SK-MEL-5 (cell line): ENCODE results near the gene TSEN34. TPM values are rescaled to one million over a fixed set of nuclear protein-coding genes. Genes with fewer than 3 reads are reported as not detected.
"Not testable (repeated sequence)": the region's sequence is repeated elsewhere in the genome, so short reads cannot be mapped to it uniquely, and the experiment has no call there.

Experiments used
- DNase-seq: peaks from one replicate; pipeline ENCODE4 v3.0.0-alpha.2; 2016; ENCODE audit warnings: low read depth, low spot score
- in situ Hi-C: cut with HindIII; loops from 2 replicates; pipeline ENCODE4 v1.10.0; 2016; ENCODE audit warnings: low sequenced_read_pairs, high pct_unique_total_duplicates, low pct_unique_long_range_greater_than_20kb
- total RNA-seq: library from RNA; depleted of rRNA; stranded (reverse); fragments of >200 nt; shearing (Covaris generic); gene quantifications from 2 replicates; pipeline ENCODE4 v1.2.3, GENCODE V29; 2014

Gene TSEN34
- total RNA-seq, 1 experiment from 2014 or later: 49.0 TPM

DNA sequence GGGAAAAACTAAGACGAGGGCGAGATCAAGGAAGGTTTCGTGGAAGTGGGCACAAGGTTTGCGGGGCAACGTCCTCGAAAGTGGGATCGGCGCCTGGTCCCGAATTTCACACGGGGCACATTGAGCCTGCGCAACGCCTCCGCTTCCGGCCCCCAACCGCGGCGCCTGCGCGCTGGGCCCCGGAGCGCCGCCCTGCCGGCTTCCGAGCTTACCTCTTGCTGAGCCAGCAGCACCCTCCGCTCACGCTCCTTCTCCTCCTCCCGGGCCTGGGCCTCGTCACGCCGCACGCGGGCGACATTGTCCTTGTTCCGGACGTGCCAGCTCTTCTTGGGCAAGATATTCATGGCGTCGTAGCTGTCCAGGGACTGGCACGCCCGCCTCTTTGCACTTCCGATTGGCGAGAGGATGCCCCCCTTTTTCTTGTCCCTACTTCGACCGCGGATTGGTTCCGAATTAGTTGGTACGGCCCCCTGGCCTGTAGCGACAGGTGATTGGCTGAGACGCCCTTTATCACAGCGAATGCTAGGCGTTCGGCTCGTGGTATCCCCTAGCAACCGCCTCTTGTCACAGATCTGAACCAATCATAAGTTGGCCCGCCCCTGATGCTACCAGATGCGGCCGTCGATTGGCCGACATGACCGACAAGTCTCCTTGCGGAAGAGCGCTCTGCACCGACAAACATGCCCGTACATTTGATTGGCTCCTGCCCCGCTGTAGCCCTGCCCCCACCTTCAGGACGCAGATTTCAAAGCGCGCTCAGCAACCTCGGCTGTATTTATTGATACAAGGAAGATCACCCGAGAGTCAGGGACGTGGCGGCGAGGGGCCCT, 31.5 kb upstream of the TSEN34 start, which contains the start of gene LENG1:
Gene LENG1 (minus strand): TSS at position 370 of the 830 bp plus-strand sequence. CDS start 26 bp downstream, at position 344.
- DNase-seq: peak; percentile 100
- in situ Hi-C loops: no loop called here

GRCh38 chr19:54160182-54160811, 30.8 kb upstream of the TSEN34 start:
- in situ Hi-C loops: no loop called here

GRCh38 chr19:54160854-54161253, 30.3 kb upstream of the TSEN34 start:
- in situ Hi-C loops: no loop called here
- no peak for DNase-seq

More at GRCh38 chr19:54160182-54160811, 30.8 kb upstream of the TSEN34 start:
- no peak for DNase-seq

DNA sequence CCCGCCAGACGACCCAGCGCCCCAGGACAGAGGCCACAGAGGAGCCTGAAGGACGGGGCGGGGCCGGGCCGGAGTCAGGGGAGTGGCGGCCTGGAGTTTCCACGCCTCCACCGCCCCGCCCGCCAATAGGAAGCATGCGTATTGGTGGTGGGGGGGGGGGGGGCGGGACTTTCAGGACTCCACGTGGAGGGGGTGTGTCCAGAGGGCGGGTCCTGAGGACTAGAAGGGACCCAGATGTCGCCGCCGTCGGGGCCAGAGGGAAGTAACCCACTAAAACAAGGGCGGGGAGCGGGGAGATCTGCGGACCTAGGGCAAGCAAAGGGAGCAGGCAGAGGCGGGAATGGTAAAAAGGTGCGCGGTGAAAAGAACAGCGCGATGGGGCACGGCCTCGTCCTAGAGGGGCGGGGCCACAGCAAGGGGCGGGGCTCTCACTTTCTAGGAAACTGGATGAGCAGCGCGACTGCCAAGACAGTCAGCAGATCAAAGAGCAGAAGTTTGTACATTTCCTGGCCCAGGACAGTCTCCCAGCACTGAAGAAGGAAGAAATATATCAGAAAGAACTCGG, 28.8 kb upstream of the TSEN34 start:
- peak; percentile 57 for DNase-seq
- in situ Hi-C loops: no loop called here

- in situ Hi-C loops: no loop called here
- no peak for DNase-seq
Observed at GRCh38 chr19:54162884-54163283, 28.2 kb upstream of the TSEN34 start.

GRCh38 chr19:54164369-54165068, 26.6 kb upstream of the TSEN34 start:
- in situ Hi-C loops: no loop called here
- peak; percentile 19 for DNase-seq

GRCh38 chr19:54165222-54165621, 25.9 kb upstream of the TSEN34 start:
- in situ Hi-C loops: no loop called here
- DNase-seq: no peak

GRCh38 chr19:54168174-54168917, 22.8 kb upstream of the TSEN34 start:
- in situ Hi-C loops: no loop called here
- DNase-seq: peak; percentile 86

GRCh38 chr19:54169149-54169740, 21.9 kb upstream of the TSEN34 start:
- in situ Hi-C loops: no loop called here

GRCh38 chr19:54171736-54172431, 19.2 kb upstream of the TSEN34 start:
- in situ Hi-C loops, DNase-seq: not testable (repeated sequence)

More at GRCh38 chr19:54169149-54169740, 21.9 kb upstream of the TSEN34 start:
- DNase-seq: no peak

DNA sequence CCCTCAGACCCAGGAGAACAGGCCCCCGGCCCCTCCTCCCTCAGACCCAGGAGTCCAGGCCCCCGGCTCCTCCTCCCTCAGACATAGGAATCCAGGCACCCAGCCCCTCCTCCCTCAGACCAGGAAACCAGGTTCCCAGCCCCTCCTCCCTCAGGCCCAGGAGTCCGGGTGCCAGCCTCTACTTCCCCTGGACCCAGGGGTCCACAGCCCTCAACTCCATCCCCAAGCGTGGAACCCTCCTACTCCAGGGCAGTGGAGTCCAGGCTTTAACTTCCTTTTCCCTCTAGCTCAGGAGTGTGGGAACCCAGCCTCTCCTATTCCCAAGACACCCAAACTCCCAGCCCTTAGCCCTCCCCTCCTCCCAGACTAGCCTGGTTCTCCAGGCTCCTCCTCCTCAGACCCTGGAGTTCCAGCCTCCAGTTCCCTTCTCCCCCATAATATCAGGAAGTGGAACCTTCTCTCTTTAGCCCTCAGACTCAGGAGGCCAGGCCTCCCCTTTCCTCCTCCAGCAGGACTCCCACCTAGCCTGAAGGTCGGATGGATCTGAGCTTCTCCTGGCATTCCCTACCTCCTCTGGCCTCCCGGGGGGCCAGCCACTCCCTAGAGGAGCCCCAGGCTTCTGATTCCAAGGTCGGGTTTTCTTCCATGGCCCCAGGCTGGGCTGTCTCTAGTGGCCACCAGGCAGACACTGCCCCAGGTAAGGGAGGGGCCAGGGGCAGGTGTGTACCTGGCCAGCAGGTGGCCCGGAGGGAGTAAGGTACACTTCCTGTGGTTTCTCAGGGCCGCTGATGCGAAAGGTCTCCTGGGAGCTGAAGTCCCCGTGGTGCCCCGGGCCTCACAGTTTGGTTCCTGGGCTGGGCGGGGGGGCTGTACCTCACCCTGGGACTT, 18.4 kb upstream of the TSEN34 start, which contains the start of gene TMC4:
Gene TMC4 (minus strand): TSS at position 690 of the 888 bp plus-strand sequence. CDS start 43 bp downstream, at position 647.
- DNase-seq: no peak
- in situ Hi-C loops: no loop called here

DNA sequence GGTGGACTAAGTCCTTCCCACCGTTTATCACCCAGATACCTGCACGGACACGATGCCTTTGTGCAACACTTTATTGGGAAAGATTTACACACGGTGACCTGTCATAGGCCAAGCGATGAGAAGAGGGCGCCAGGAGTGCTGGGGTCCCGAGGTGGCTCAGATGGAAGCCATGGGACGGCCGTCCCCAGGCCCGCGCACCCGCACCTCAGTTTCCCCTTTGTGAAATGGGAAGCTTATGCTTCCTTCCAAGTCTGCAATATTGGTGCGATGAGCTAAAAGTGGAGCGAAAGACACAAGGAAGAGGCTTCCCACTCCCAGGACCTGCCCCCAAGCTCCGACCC, 17.8 kb upstream of the TSEN34 start:
- in situ Hi-C loops: no loop called here

DNA sequence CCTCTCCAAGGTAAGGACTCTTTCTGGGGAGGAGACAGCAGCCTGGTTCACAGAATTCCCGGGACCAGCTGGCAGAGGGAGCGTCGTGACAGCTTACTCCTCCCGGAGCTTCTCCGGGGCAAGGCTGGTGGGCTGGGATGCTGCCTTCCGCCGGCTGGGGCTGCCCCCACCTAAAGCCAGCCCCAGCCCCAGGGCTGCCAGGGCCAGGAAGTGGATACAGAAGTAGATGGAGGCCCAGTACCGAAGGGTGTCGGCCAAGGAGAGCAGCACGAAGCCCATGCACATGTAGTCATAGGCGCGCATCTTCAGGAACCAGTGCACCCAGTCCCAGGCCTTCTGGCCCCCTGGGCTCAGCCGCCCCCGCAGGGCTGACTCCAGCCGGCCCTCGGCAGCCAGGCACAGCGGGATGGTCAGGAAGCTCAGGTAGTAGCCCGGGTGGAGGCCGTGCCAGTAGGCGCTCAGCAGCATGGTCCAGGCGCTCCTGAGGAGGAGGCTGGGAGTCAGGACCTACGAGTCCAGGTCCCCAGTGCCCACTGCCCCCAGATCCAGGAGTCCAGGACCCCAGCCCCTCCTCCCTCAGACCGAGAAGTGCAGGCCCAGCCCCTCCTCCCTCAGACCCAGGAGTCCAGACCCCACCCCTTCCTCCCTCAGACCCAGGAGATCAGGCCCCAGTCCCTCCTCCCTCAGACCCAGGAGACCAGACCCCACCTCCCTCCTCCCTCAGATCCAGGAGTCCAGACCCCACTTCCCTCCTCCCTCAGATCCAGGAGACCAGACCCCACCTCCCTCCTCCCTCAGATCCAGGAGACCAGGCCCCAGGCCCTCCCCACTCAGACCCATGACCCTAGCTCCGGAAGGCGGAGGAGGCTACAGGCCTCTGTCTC, 16.9 kb upstream of the TSEN34 start:
- no peak for DNase-seq
- in situ Hi-C loops: no loop called here

More for the DNA sequence above, 17.8 kb upstream of the TSEN34 start:
- no peak for DNase-seq

DNA sequence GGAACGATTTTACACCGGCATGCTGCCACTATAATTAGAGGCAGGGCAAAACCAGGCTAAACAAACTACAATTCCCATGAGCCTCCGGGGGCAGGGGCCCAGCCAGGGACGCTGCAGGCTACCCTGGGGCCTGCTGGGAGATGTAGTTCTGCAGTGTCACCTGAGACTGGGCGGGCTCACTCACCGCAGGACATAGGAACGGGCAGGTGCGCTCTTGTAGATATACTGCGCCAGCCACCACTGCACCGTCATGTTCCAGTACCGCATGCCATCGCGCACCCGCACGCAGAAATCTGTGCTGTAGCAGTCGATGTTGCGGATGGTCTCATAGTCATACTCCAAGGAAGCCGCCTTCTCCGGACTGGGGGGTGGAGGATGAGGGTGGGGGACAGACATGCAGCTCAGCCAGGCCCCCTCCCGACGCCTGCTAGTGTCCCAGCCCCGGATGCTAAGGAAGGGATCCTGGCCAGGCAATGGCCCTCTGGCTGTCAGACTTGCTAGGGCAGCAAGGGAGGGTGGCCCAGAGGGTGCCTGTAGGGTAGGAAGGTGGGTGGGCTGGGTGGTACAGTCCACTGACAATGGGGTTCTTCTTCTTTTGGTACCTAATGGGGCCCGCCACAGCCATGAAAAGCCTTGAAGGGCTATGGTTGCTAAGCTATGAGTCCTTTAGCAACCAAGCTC, 12.4 kb upstream of the TSEN34 start:
- DNase-seq: peak; percentile 46
- in situ Hi-C loops: no loop called here
